NCI-H2029 (cell line): ENCODE measurements around the gene NTN1.
A peak's percentile ranks its signal among the peaks of the same experiment; 100 is the strongest.

Source experiments
- DNase-seq: peaks from one replicate; lab custom pipeline; 2025; lab: John Stamatoyannopoulos, UW

The NTN1 gene

GRCh38 chr17:9233271-9233599 is 211.9 kb downstream of the NTN1 start:
- DNase-seq: no peak

GRCh38 chr17:9233761-9234160 is 212.5 kb downstream of the NTN1 start:
- no peak for DNase-seq

DNA sequence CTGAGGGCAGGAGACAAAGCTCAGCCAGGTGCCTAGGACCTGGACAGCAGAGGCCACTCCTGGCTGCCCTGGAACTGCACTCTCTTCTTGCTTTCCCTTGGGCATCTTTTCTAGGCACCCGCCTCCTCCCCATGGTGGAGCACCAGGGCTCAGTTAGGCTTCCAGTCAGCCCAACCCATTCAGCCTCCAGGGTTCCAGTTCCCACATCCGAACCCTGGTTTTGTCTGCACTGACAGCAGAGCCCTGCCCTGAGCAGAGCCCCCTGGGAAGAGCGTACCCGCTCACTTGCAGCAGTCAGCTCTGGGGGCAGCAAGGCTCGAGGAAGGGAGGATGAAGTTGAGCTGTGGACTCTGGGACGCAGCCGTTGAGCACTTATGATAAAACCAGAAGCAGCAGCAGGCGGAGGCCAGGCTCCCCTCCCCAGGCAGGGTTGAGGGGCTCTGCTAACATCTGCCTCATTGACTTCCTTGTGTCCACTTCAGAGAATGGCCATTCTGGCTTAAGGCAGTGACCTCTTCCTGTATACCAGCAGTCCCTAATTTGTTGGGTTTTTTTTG is 213.2 kb downstream of the NTN1 start:
- no peak for DNase-seq

DNA sequence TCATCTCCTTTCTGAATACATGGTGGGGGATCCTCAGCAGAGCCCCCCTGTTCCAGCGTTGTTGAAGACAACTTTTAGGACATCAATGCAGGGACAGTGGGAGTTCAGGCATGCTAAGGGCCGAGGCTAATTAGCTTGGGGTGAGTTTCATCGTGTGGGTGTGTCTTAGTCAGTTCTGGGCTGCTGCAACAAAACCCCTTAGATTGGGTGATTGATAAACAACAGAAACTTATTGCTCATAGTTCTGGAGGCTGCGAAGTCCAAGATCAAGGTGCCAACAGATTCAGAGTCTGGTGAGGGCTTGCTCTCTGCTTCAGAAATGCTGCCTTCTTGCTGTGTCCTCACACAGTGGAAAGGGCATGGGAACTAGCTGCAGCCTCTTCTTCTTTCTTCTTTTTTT is 214.0 kb downstream of the NTN1 start:
- DNase-seq: no peak

DNA sequence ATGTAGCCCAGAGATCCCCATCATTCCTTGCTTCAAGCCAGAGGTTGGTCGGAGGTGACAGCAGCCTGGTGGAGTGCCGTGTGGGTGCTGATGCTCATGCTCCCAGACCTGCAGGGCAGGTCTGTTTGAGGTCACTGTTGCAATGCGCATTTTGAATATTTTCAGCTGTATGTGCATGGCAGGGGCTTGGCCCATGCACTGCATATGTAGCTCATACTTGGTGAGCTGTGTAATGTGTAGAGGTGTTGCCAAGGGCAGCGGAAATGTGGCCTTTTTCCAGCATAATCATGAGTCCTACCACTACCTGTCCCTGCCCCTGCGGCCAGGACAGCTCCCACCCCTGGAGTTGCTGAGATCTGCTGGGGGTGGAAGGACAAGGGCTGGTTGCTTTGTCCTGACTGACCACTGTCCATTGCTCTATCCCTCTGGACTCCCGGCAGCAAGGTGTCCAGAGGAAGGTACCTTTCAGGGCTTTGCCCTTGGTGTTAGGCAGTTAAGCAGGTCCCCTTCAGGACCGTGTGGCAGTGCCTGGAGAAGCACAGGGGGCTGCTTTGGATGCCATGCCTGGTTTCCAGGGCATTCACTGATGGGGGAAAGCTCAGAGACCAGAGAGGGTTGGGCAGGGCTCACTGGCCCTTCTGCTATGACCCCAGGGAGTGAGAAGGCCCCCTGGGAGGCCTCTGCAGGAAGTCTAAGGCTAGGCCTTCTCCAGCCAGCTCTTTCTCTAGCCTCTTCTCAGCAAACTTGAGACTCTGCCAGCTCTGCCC is 215.2 kb downstream of the NTN1 start:
- DNase-seq: no peak

DNA sequence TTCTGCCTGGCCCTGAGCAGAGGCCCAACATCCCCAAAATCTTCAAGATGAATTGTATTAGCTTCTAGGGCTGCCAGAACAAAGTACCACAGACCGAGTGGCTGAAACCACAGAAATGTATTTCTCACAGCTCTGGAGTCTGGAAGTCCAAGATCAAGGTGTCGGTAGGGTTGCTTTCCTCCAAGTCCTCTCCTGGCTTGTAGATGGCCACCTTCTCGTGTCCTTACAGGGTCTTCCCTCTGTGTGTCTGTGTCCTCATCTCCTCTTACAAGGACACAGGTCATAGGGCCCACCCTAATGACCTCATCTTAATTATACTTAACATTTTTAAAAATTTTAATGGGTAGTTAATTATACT is 215.7 kb downstream of the NTN1 start:
- DNase-seq: no peak

- DNase-seq: no peak
Measured at GRCh38 chr17:9237661-9238301, 216.5 kb downstream of the NTN1 start.

- no peak for DNase-seq
Measured at GRCh38 chr17:9238340-9239245, 217.3 kb downstream of the NTN1 start.

GRCh38 chr17:9239246-9239792 is 218.0 kb downstream of the NTN1 start:
- DNase-seq: no peak

DNA sequence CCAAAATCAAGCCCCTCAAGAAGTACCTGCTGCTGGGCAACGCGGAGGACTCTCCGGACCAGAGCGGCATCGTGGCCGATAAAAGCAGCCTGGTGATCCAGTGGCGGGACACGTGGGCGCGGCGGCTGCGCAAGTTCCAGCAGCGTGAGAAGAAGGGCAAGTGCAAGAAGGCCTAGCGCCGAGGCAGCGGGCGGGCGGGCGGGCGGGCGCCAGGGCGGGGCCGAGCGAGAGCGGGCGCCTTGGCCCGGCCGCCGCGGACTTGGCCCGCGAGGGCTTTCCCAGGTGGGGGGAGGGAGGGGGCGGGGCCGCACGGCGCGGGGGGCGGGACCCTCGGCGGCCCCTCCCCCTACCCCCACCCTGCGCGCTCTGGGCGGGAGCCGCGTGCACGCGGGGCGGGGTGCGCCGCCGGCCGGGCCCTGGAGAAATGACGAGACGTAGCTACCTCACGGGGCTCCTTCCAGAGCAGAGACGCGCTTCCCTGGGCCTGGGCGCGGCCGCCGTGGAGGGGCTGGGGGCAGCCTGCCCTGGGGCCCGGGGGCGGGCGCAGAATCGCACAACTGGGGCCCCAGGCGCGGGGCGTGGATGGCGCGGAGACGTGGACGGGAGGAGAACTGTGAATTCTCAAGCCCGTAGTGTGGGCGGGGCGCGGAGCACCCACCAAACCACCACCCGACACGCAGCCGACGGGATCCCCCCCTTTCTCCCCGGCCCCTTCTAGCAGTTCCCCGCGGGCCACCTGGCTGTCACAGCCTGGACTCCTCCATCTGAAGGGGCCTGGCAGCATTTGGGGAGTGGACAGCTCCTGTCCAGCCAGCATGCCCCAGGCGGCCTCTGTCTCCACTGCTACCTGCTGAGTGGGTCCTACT is 218.7 kb downstream of the NTN1 start:
- no peak for DNase-seq

- DNase-seq: peak; percentile 29
Measured at GRCh38 chr17:9240659-9241370, 219.5 kb downstream of the NTN1 start.

- no peak for DNase-seq
Measured at GRCh38 chr17:9241371-9241712, 220.0 kb downstream of the NTN1 start.

DNA sequence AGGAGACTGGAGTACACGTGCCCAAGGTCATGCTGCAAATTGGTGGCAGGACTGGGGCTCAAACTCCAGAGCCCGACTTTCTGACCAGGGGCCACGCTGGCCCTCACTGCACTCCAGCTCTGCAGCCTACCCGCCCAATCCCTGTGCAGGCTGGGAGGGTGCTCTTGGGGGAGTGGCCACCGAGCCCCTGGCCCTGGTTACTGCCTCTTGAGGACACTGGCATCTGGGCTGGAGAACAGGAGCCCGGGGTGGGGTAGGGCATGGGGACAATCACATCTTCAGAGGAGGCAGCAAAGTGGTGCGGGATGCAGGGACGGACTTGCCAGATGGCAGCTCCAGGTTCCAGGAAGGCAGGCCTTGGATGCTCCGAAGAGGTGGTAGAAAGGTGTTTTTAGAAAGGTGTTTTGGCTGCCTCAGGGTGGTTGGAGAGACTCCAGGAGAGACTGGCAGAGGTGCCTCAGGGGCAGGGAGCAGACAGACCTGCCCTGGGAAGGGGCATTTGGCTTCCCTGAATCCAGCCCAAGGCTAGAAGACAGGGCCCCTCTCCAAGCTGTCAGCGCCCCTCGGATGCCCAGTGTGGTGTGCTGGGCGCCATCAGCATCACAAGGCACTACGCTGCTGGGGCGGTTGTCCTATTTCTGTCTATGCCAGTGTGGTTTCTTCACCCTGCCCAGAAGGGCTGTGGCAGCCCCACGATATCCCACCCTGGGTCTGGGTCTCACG is 220.6 kb downstream of the NTN1 start:
- no peak for DNase-seq

GRCh38 chr17:9242497-9242881 is 221.2 kb downstream of the NTN1 start:
- DNase-seq: no peak

GRCh38 chr17:9242983-9243382 is 221.7 kb downstream of the NTN1 start:
- DNase-seq: no peak

- no peak for DNase-seq
Measured at GRCh38 chr17:9244066-9245052, 223.0 kb downstream of the NTN1 start.

GRCh38 chr17:9247401-9247938 is 226.2 kb downstream of the NTN1 start:
- DNase-seq: no peak

DNA sequence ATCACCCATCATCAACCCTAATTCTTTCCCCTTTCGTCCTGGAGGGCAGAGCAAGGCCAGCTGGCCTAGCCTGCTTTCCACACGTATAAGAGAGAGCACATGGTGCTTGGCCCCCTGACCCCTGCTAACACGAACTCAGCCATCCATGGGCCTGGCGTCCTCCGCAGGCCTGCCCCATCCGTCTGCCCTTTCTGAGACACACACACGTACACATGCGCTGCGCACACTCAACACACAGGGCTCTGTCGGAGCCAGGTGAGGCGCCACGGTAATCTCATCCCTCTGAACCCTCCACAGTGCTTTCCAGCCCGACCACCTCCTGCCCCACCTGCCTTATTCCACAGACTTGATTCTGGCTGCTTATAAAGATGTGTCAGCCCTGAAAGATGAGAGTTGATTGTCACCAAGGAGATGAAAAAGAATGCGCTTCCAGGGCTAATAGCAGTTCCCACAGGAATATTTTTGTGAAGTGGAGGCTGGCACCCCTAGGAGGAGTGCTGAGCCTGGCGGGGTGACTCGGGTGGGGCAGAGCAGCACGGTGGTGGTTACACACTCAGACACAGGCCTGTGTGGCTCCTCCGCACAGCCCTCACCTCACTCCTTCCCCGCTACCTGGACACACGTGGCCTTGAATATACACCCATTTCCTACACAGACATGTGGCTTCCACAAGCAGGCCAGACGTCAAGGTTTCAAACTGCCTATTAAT is 228.1 kb downstream of the NTN1 start:
- DNase-seq: no peak
